Effector CD4-positive, alpha-beta T cell (primary cell): Measurements from ENCODE around the gene ITSN1.
"Not testable (repeated sequence)": the region's sequence is repeated elsewhere in the genome, so short reads cannot be mapped to it uniquely, and the experiment has no call there.

Experiments
- DNase-seq: peaks from one replicate; pipeline ENCODE4 v3.0.0-alpha.2; 2020

ITSN1 gene

DNA sequence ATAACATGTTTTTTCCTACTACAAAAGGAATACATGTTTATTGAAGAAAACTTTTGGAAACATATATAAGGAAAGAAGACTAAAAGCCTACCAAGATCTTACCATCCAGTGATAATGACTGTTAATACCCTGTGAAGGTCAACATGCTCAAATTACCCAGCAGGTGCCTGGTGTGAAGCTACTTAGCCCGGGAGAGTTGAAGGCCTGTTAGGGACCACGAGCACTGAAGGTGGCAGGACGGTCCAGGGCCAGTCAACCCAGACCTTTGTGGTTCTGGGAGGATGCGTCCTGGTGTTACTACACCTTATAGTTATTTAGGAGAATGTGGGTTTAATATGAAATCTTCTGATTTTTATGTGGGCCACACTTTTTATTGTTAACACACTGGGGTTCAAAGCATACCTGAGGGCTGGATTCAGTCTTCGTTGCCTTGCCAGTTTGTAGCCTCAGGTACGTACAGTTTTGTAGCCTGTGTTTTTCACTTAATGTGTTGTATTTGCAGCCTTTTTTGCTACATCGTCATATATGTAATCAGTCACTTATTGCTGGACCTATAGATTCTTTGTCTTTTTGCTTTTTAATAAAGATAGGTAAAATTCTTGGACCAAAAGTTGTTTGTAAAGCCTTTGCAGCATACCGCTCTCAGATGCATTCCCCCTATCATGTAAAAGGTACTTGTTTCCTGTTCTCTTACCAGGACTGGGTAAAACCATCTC is 9.8 kb downstream of the ITSN1 start:
- no peak for DNase-seq

DNA sequence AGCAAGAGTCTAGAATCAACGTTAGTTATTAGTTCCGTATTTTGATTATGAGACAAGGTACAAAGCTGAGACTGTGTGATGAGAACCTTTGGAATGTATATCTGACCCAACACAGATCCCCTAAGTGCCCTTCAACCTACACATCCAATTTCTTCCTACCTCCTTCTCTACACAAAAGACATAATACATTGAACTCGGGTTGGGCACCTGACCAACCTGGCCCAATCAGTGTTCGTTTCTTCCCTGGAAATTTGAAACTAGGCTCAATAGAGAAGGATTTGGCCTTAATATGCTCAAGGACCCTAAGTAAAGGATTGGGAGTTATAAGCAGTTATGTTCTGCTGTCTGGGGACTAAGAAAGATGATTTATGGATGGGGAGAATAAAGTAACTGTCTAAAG is 12.1 kb downstream of the ITSN1 start:
- DNase-seq = no peak

DNA sequence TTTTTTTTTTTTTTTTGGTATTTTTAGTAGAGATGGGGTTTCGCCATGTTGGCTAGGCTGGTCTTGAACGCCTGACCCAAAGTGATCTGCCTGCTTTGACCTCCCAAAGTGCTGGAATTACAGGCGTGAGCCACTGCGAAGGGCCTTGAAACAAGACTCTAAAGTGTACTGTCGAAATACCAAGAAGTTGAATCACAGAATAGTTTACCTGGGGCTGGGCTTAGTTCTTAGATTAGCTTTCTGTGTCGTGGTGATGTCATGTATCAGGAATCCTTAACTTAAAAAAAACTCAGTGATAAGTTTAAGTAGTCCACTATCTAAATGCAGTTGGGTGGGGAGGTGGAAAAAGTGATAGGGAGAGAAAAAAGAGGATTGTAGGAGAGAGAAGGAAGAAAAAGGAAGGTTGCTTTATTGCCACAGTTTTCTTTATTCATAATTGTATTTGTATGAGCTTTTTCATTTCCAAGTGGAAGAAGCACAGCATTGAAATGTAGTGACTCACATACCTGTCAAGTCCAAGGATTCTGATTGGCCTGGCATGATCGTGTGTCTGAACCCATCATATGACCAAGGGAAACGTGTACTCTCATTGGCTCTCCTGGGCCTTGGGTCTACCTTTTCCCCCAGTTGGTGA is 13.4 kb downstream of the ITSN1 start:
- DNase-seq = no peak

DNA sequence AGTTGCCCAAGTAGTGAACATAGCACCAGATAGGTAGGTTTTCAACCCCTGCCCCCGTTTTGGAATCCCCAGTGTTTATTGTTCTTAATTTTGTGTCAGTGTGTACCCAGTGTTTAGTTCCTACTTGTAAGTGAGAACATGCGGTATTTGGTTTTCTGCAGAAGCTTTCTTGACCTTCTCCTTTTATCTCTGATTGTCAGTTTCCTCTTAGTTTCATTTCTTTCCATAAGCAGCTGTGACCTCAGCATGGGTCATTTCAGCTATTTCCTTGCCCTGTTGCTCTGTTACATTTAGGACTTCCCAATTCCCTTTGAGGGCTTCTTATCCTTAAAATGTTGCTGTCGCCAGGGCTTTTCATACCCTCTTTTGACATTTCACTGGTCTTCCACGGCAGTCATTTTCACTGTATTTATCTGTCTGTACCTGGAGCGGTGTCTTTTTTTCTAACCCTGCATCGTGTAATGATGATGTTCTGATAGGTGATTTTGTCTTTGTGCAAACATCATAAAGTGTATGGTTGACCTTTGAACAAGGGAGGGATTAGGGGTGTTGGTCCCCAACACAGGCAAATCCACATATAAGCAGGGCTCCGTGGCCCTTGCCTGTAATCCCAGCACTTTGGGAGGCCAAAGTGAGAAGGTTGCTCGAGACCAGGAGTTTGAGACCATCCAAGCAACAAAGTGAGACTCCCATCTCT is 15.0 kb downstream of the ITSN1 start:
- DNase-seq = no peak

DNA sequence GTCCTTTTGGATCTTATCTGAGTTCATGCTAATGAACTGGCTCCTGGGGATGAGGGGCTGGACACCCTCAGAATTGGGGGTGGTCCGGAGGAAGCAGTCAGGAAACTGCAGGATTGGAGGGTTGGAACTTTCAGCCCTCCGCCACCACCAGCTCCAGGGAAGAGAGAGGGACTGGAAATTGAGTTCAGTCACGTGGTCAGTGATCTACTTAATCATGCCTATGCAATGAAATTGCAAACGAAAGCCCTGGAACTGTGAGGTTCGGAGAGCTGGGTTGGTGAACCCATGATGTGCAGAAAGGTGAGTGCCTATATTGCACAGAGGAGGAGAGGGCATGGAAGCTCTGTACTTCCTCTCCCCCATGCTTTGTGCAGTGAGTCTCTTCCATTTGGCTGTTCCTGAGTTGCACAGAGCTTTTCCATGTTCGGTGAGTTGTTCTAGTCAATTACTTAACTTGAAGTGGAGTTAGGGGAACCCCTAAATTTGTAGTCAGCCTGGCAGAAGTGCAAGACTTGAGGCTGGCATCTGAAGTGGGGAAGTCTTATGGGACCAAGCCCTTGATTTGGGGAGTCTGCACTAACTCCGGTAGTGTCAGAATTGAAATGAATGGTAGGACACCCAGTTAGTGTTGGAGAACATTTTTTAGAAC is 16.7 kb downstream of the ITSN1 start:
- DNase-seq = no peak

DNA sequence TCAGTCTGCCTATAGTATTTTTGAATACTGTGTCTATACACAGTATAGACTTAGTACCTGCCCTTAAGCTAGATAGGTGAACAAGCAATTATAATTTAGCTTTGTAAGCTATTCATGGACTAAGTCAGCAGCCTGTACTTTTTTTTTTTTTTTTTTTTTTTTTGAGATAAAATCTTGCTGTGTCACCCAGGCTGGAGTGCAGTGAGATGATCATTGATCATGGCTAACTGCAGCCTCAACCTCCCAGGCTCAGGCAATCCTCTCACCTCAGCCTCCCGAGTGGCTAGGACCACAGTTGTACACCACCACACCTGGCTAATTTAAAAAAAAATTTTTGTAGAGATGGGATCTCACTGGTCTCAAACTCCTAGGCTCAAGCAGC is 17.3 kb downstream of the ITSN1 start:
- no peak for DNase-seq

DNA sequence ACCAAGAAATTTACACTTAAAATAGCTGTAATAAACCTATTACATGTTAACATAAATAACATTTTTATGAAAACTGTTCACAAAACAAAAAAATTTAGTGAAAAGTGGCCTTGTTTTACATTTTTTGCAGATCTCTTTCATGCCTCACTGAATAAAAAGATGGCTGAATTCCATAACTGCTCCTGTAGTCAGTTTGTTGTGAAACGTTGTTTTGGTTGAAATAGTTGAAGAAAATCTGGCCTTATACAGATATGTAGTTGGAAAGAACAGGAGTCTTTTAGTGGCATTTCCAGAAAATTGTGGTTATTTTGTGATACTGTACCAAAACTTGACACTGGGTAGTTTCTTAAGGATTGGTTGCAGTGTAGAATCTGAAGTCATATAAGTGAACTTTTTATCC is 18.1 kb downstream of the ITSN1 start:
- no peak for DNase-seq

DNA sequence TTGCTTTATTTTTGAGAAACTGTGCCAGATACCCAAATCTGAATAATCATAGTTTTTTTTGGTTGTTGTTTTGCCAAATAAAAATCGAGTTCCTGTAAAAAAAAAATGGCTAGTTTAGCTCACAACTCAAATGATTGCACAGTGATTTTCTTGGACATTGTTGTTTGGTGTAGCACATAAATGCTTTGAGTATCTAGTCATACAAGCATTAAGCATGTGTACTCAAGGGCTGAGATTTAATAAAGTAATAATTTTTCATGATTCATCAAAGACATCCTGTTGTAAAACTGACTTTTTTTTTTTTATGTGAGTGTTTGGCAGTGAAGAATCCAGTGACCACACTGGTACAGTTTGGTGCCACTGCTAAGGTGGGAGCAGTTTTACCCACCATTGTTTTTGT is 18.8 kb downstream of the ITSN1 start:
- DNase-seq = no peak

DNA sequence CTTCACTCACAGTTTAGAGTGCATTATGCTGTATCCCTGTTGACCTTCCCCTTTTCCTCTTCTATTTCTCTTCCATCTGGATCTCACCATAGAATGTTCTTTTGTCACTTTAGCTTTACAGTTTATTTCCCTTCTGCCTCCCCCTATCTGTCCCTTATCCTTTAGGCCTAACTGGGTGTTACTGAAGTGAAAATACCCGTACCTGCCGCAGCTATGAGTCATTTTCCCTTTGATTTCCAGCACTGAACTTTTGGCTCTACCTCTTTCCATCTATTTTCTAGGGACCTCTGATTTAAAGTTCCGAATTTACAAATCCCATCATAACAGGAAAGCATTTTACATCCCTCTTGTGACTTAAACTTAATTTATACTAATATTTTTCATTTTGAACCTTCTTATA is 19.7 kb downstream of the ITSN1 start:
- no peak for DNase-seq

DNA sequence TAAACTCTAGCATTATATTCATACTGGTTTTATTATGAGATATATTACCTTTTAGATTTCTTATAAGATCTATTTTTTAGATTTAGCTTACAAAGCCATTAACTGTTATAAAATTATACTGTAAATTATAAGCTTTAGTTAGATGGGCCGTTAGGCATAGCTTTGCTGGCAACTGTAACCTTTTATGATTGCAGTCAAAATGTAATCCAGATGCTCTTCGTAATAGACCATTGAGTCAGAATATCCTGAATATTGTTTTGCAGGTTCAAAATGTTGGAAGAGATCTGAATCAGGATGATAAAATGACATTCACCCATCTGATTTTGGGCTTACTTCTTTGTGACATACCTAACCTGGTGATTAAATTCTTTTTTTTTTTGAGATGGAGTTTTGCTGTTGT is 20.9 kb downstream of the ITSN1 start:
- DNase-seq = no peak

DNA sequence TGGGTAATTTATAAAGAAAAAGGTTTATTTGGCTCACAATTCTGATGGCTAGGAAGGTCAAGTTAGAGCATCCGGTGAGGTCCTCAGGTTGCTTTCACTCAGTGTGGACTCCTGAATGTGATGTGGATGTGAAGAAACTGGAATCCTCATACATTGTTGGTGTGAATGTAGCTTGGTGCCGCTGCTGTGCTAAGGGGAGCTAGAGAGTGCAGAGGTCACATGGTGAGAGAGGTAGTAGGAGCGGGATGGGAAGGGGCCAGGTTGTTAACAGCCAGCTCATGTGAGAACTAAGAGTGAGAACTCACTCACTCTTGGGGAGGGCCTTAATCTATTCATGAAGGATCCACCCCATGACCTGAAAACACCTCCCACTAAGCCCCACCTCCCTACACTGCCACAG is 21.8 kb downstream of the ITSN1 start:
- DNase-seq = no peak

DNA sequence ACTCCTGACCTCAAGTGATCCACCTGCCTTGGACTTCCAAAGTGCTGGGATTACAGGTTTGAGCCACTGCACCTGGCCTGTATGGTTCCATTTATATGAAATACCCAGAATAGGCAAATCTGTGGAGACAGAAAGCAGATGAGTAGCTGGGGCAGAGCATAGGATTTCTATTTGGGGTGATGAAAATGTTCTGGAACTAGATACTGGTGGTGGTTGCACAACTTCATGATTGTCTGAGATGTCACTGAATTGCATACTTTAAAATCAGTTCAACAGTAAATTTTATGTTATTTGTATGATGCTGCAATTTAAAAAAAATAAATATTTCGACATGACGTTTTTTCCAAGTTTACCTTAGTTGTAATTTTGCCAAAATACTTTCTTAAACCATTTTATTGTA is 23.9 kb downstream of the ITSN1 start:
- DNase-seq = no peak

DNA sequence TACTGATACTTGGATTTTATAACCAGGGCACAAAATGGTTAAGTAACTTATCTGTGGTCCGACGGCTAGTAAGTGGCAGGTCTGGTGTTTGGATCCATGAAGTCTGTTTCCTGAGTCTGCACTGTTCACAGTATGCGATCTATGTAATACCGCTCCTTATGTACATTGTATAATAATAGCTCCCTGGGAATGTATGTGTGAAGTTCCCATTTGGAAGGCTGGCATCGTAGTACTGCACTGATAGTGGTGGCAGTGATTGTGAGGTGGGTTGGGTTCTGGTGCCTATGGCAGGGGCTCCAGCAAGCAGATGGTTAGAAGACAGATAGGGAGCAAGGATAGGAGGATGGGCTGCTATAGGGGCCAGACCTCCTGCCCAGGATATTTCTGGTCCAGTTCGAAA is 25.3 kb downstream of the ITSN1 start:
- DNase-seq = no peak

DNA sequence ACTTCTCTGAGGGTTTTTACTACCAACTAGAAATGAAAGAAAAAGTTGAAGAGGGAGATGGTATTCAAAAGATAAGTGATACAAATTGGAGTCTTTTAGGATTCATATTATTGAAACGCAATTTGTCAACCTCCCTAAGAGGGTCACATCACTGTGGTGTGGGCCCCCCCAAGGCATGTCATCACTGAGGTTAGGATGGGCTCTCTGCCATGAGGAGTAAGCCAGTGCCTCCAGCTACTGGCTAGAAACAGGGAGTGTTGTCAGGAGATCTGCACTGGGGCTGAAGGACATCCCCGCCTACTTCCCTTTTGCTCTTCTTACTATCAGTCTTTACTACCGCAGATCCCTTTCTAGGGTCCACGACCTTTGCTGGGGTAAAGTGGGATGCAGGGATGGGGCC is 25.9 kb downstream of the ITSN1 start:
- DNase-seq = no peak

DNA sequence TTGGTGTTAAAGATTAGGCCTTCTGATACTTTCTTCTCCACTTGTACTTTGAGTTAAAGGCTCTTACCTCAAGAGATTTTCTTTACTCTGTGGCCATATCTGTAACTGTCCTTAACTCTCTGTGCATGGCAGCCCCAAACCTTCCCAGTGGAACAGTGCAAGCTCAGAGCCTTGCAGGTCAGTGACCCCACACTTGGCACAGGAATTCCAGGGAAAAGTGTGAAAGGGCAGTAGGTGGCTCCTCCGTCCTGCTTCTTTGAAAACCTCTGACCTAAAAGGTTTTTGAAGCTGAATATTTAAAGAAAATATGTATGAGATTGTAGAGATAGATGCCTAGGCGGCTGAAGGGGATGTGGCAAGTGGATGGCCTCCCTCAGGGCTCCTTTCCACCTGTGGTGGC is 26.3 kb downstream of the ITSN1 start:
- DNase-seq = no peak

DNA sequence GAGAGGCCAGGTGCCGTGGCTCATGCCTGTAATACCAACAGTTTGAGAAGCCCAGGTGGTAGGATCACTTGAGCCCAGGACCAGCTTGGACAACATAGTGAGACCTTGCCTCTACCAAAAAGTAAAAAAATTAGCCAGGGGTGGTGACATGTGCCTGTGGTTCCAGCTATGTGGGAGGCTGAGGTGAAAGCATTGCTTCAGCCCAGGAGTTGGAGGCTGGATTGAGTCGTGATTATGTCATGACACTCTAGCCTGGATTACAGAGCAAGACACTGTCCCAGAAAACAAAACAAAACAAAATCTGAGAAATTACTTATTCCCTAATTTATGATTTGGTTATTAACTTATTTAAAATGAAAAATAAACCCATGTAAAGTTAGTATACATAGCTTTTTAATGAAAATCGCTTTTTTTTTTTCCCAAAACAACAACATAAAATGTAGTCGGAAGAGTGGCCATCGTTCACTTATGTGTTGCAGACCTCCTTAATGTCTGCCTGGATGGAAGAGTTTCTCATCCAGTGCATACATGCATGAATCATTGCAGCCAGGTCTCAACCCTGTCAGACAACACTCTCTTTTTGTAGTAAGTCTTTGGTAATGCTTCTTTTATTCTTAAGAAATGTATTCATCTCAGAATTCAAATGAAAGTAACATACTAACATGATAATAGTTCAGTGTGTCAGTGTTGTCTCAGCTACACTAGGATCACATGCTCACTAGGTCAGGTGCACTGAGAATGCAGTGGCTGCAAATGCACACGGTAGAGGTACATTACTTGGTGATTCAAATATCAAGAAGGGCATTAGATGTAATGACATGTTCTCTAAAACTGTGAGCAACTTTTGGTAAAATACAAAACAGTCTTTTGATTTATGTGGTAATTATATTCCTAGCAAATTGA is 28.0 kb downstream of the ITSN1 start:
- no peak for DNase-seq

DNA sequence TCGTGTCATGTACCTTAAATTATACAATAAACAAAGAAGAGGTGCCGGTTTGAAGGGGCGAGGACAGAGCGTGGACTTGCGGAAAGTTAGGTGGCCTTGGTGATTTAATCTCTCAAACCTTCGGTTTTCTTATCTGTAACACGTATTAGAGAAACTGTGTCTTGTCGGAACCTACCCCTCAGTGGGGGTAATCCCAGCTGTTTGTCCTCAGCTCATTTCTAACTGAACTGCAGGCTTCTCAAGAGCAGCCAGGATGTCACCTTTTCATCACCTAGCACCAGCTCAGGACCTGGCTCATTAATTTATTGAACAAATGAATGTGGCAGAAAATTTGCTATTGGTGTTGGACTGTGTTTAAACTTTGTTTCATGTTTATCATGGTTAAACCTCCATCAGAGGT is 31.2 kb downstream of the ITSN1 start:
- DNase-seq = no peak

DNA sequence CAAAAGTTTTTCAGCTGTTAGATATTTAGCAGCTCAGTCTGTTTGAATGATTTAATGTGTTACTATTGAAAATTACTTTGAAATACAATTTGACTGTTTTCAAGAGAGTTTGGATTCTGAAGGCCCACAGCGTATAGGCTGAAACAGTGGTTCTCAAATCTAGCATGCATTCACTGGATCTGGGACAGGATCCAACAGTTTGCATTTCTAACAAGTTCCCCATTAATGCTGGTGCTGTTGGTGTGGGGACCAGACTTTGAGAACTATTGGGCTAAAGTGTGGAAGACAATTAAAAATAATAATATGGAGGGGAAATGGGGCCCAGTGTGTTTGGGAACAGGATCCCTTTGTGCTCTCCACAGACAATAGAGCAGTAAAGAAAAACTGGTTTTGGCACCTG is 31.9 kb downstream of the ITSN1 start:
- no peak for DNase-seq

DNA sequence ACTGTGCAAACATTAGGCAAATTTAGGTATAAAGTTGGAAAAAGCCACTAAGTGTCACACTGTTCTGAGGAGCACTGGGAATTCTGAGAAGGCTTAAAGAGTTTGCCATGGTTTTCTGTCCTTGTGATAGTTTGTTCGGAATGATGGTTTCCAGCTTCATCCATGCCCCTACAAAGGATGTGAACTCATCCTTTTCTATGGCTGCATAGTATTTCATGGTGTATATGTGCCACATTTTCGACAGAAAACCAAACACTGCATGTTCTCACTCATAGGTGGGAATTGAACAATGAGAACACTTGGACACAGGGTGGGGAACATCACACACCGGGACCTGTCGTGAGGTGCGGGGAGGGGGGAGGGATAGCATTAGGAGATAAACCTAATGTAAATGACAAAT is 34.4 kb downstream of the ITSN1 start:
- not testable (repeated sequence) for DNase-seq

DNA sequence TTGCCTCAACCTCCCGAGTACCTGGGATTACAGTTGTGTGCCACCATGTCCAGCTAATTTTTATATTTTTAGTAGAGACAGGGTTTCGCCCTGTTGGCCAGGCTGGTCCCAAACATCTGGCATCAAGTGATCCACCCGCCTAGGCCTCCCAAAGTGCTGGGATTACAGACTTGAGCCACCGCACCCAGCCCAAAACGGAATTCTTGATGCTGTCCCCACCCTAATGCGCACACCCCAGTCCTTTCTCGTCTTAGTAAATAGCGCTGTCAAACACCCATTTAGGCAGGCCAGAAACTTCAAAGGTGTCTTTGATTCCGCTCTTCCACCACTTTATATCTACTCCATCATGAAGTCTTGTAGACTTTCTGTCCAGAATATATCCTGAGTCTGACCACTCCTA is 35.1 kb downstream of the ITSN1 start:
- DNase-seq = no peak

DNA sequence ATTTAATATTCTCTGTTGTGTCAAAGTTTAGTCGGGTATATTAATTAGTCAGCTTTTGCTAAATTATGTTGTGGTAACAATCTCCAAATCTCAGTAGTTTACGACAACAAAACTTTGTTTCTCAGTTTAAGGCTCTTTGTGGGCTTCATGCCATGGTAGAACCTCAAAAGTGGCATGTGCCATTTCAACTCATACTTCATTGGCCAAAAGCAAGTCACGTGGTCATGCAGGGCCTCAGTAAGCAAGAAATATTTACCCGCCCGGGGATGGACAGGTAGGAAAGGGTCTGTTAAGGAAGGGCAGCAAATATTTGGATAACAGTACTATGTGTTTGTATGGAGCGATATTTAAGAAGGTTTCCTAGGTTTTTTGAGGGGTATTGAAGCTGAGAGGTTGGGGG is 38.6 kb downstream of the ITSN1 start:
- no peak for DNase-seq

DNA sequence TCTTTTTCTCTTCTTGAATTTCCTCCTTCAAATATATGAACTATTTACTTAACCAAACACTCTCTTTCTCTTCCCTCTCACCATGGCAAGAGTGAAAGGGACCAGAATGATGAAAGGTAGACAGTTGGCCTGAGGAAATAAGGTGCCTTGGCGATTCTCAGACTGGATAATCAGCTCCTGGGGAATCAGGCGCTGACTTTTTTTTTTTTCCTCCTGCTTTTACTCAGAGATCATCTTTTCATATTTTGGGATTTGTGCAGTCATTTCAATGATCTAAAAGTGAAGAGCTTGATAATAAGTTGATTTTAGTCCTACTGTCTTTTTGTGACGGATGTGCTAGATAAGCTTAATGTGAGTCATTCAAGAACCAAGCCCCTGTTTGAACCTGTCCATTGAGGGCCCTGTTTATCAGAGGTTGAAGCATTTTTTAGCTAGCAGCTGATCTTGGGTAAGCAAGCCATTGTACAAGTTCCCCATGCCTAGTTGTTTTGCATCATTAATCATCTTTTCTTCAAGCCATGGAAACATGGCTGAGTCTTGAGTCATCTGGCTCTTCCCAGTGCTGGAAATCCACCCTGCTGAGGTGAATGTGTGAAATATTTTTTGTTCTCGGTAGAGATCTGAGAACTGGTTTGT is 40.8 kb downstream of the ITSN1 start:
- no peak for DNase-seq
